Fibroblast of skin of abdomen (primary cell): ENCODE results near the gene PRR19. TPM values are rescaled to one million over a fixed set of nuclear protein-coding genes. Genes with fewer than 3 reads are reported as not detected.
"Not testable (repeated sequence)": the region's sequence is repeated elsewhere in the genome, so short reads cannot be mapped to it uniquely, and the experiment has no call there.

Experiments
- DNase-seq: peaks from one replicate; pipeline ENCODE4 v3.0.0-alpha.2; 2013
- polyA plus RNA-seq, 2 experiments: library from polyadenylated mRNA; unstranded; fragments of 120-200 nt; gene quantifications; one replicate each; pipeline ENCODE4 v1.2.1, GENCODE V29; 2013; ENCODE audit not compliant: insufficient read length in 2 of 2

PRR19 gene, protein sequence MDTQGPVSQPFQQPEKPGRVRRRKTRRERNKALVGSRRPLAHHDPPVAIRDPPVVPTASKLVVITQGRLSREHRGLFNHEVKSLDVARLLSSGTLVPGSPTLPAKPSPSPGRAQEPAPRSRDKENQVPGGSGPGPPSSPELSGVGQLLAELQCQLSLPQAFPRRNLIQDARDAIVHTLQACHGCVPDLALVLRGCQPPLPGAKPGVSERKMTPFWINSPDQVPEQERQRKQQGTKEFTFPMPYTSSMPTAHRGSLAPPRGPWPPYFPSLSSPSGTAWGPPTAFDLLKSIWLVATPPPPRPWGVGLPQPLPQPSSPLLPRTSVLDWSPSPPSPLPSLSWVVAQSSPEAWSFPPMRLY
- polyA plus RNA-seq (2013, experiment 1 of 2; ENCODE audit: insufficient read length): 1.2 TPM
- 1.4 TPM for polyA plus RNA-seq (2013, experiment 2 of 2; ENCODE audit: insufficient read length)

DNA sequence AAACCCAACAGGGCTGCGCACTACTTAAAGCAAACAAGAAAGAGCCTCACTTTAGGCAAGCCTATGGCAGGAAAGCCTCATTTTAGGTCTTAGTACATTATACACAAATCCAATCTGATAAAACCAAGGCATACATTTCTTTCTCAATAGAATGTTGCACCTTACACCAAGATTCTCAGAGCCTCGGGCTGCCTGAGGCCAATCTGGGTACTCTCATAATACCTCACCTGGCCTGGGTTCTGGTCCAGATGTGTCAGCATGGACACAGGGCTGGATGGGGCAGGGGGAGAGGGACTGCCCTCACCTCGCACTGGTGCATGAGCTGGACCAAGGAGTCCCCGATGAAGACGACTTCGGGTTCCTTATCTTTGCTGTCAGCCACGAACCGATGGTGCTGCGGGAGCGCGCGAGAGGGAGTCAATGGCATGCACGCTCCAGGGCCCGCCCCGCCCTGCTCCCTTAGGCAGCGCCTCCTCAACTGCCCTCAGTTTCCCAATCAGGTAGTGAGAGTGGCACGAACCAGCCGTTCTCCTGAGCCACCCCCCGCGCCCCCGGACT lies at the start of gene PRR19:
TSS of gene PRR19 (plus strand) at position 487 of the 558 bp plus-strand sequence. CDS start 7,453 bp downstream, outside the sequence.
- DNase-seq: no peak

DNA sequence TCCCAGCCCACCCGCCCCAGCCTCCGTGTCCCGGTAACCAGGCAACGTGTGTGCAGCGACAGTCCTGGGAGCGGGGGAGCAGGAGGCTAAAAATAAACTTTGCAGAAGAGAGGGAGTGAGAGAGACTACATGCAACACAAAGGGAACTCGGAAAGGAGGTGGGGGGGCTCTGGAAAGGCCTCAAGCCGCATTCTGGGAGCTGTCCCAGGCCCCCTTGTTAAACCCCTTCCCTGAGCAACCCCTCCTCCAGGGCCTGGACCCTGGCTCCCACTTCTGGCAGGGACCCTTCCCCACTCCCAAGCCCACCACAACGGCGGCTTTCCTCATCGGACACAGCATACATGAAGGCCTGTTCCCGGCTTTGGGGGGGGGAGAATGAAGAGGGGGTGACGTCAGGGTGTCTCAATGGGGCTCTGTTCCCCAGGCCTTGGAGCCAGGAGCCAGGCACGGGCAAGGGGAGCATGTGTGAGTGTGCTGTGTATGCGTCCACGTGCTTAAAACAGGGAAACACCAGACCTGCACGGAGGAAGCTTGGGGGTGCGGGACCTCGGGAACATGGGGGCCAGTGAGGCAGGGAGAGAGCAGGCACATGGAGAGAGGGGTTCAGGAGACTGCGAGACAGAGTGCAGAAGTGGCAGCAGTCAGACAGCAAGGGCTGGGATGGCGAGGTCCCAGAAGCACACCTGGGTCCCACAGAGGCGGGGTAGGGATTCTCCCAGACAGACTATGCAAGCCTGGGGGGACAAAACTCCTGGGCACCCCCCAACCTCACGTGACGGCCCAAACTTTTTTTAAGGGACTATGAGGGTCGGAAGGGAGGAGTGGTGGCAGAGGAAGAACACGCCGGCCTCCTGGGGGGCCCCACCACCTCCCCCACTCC lies 49.3 kb upstream of the PRR19 start:
- peak; percentile 51 for DNase-seq

DNA sequence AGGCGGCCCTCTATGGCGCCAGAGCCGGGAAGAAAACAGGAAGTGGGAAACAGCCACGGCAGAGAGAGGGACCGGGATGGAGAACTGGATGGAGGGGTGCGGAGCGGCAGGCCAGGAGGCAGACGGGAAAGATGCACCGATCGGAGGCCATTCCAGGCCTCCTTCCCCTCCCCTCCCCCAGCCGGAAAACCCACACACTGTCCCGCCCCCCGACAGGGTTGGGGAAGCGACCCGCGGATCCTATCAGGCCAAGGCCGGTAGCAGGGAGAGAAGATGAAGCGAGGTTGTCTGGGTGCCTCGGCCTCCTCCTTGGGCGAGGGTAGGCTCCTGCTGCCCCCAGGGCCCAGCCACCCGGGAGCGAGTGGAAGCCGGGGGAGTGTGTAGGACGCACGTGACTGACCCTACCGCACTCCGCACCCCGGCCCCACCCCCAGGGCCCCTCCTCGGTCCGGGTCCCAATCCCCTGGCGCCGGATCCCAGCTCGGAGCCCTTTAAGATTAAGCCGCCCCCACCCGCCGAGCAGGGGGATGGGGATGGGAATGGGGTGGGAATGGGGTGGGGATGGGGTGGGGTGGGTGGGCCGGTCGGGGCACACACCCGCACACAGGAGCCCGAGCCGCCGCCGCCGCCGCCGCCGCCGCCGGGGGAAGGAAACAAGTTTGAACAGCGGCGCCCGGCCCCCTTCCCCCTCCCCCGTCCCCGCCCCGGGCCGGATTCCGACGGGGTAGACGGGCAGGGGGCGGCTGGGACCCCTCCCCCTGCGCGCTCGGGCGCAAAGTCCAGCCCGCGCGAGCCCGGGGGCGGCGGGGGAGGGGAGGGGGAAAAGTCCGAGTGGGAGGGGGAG lies 48.5 kb upstream of the PRR19 start:
- peak; percentile 56 for DNase-seq

DNA sequence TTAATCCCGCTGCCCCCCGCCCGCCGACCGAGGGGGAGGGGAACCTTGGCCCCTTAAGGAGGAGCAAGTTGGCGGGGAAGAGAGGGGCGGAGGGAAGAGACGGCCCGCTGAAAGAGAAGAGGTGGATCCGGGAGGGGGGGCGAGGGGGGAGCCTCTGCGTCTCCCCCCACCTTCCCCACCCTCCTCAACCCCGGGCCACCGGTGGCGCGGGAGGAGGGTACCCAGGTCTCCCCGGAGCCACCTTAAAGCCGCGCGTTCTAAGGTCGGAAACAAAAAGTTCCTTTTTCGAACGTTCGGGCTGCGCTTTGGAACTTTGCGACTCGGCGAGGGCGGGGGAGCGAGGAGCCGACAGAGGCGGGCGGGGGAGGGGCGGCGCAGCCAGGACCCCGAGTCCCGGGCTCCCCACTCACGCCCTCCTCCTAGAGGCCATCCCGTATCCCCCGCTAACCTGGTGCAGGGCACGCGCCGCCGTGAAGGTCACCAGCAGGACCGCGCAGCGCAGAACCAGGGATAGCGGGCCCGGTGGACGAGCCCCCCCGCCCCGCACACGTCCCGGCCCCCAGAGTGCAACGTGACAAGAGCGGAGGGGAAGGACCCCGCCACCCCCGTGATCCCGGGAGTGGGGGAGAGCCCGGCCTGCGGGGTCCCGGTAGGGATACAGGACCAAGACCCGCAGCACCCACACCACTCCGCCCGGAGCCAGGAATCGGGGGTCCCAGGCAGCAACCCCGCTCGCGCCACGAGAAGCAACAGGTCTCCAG lies 47.7 kb upstream of the PRR19 start:
- peak; percentile 65 for DNase-seq

DNA sequence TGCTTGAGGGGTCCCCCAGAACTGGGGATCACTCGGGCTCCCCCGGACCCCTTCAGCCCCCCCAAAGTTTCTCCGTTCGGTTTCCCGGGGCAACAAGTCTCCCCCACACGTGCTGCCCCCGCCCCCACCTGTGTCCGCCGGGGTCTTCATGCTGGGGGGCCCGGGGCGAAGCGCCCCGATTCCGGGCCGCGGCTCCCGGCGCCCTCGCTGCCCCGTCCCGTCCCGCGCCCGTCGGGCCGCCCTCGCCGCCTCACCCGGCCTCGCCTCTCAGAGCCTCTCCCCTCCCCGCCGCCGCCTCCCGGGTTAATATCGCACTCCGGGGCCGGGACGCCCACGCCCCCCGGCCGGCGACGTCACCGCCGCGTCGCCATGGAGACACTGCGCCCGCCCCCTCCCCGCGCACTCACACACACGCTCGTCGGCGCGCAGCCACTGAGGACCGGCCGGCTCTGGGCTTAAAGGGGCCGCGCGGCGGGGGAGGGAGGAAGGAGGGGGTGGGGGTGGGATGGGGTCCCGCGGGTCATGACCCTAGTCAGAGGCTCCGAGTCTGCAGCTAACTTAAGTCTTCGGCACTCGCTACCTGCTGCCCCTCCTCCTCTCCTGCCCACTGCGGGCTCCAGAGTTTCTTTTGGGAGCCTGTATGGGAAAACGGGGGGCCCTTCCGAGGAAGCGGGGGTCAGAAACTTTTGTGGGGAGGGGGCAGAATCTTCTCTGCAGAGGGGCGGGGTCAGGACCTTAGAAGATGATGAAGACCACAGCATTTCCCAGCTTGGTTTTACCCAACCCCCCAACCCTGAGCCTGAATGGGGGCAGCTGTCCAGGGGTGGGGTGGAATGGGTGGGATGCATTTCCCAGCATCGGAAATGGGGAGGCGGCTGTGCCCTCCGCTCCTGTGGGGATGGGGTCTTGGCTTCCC lies 46.8 kb upstream of the PRR19 start, which contains the start of gene ERF:
TSS of gene ERF (minus strand) at position 279 of the 916 bp plus-strand sequence. CDS start at position 150, 129 bp downstream.
- peak; percentile 91 for DNase-seq

DNA sequence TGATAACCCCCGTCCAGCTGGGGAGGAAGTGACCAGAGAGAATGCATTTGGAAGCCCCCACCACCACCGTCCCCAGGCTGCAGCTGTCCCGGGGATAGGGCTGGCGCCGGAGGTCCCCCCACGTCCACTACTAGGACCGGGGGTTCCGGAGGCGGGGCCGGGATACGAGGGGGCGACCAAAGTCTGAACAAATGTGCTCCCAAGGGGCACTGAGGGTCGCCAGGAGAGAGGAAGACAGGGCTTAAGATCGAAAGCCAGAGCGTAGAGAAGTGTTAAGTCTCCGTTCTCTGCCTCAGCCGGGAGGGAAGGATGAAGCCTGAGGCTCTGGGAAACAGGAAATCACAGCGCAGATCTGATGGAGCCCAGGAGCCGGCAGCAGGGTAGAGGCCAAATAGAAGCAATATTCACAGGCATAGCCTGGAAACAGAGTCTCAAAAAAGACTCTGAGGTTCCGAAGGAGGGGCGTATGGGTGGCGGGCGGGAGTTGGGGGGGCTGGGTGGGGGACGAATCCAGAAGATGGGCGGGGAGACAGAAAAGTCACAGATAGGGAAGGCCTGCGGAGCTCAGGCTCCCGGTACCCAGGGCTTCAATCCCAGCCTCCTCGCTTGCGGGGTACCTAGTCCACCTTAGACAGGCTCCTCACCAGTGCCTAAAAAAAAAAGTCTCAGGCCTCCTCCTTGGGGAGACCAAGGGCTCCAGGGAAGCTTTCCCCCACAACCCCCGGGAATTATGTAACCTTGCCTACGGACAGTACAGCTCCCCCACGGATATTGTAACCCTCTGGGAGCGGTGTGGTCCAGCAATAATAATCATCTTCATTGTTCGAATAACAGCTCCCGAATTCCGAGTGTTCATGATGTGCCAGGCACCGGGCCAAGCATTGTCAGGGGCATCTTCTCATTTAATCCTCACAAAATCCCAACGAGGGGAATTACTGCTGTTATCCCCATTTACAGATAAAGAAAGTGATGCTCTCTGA lies 45.9 kb upstream of the PRR19 start:
- peak; percentile 50 for DNase-seq

DNA sequence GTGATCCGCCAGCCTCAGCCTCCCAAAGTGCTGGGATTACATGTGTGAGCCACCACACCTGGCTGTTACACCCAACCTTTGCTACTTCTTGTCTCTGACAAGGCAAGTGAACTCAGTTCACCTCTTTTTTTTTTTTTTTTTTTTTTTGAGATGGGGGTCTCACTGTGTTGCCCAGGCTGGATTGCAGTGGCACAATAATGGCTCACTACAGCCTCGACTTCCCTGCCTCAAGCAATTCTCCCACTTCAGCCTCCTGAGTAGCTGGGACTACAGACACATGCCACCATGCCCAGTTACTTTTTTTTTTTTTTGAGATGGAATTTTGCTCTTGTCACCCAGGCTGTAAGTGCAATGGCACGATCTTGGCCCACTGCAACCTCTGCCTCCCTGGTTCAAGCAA lies 44.1 kb upstream of the PRR19 start:
- not testable (repeated sequence) for DNase-seq

DNA sequence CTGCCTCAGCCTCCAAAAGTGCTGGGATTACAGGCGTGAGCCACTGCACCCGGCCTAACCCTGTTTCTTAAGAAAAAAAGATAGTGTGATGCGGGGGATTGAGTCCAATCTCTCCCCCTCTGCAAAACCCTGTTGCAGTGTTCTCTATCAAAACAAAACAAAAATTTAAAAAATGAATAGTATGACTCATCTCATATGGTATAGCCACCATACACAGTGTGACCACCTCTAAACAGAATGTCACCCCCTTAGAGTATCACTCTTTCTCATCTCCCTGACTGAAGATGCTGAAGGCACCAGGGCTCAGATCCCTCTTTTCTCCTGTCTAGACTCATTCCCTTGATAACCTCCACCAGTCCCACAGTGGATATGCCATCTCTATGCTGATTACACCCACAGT lies 40.2 kb upstream of the PRR19 start:
- DNase-seq: no peak

DNA sequence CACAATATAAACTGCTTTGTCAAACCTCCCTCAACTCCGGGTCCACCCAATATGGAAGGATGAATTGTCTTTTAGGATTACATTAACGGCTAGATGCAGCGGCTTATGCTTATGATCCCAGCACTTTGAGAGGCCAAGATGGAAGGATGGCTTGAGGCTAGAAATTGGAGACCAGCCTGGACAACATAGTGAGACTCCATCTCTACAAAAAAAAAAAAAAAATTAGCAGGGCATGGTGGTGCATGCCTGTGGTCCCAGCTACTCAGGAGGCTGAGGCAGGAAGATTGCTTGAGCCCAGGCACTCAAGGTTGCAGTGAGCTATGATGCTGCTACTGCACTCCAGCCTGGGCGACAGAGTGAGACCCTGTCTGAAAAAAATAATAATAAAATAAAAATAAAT lies 35.8 kb upstream of the PRR19 start:
- DNase-seq: not testable (repeated sequence)

DNA sequence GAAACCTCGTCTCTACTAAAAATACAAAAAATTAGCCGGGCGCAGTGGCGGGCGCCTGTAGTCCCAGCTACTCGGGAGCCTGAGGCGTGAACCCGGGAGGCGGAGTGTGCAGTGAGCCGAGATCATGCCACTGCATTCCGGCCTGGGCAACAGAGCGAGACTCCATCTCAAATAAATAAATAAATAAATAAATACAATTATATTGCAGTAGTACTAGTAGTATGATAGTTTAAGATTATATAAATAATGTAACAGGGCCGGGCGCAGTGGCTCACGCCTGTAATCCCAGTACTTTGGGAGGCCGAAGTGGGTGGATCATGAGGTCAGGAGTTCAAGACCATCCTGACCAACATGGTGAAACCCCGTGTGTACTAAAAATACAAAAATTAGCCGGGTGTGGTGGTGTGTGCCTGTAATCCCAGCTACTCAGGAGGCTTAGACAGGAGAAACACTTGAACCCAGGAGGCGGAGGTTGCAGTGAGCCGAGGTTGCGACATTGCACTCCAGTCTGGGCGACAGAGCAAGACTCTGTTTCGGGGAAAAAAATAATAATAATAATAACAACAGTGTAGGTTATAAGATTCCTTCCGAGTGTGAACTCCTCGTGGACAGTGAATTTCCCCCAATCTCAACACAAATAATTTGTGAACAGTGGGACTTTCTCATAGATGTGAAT lies 34.9 kb upstream of the PRR19 start:
- not testable (repeated sequence) for DNase-seq

DNA sequence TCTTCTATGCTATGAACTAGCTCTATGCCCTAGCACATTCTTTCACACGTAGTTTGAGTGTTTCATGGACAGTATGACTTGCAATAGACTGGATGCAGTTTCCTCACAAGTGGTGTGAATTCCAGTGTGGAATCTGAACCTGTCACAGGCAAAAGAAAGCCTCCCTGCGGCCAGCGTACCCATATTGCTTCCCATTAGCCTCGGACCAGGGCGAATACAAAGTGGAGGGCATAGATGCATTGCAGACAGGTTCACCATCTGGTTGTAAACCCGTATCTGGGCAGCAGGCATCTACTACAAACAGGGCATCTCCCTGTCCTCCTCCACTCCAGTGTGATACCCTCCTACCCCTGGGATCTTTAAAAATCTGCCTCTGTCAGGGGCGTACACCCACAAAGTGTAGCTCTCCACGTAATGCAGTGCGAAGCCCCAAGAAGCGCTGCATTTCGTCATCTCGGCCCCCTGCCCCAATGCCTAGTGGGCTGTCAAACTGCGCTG lies 34.2 kb upstream of the PRR19 start:
- no peak for DNase-seq

DNA sequence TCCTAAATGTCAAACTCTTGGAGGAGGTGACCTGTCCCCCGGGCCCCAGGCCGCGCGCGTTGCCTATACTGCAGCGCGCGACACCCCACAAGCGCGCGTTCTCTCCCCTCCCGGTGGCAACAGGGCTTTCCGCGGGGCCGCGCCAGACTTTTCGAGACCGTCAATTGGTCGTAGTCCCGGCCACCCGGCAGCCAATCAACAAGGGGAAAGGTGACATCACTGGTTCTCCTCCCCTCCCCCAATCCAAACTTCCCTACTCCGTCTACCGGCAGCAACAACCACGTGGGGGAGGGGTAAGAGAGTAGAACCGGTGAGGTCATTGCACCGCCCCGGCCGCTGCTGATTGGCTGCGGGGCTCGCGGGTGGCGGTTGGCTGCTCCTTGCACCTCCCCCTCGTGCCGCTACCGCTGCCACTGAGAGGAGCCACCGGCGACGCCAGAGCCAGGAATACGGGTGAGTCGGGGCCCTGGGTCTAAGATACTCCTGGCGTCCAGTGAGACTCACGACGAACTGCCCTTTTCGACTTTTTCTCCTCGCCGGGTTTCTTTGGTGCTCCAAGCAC lies 33.7 kb upstream of the PRR19 start:
- peak; percentile 99 for DNase-seq

DNA sequence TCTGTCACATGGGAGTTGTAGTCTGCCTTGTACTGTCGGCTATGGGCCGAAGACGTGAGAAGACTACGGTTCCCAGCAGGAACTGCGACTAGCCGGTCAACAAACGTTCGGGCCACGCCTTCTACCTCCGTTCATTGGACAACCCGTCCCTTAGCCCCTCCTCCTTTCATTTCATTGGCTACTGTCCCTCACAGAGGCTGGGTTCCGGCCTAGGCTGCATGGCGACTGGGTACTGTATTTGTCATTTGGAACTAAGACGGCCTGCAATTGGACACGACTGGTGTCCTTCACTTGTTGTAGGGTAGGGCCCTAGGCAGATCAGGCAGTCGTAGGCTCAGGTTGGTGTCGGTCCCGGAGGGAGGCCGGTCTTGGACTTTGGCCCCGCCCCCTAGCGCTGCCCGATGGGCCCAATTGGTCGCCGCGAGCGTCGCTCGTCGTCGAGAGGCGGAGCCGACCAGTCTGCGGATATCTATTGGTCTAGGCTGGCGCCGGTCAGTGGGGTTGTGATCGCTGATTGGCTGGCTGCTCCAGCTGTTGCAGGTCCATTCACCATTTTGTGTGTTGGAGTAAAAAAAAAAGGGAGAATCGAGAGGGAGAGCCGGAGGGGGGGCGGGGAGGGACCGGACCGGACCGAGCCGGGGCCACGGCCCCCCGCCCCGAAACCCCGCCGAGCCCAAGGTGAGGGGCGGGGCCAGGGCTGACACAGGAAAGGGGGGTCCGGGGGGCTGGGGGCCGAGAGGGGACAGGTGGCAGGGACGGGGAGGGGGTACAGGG lies 33.0 kb upstream of the PRR19 start, which contains the start of gene CIC:
TSS of gene CIC (plus strand) at position 549 of the 774 bp plus-strand sequence. CDS start 2,532 bp downstream, outside the sequence.
- DNase-seq: peak; percentile 100

DNA sequence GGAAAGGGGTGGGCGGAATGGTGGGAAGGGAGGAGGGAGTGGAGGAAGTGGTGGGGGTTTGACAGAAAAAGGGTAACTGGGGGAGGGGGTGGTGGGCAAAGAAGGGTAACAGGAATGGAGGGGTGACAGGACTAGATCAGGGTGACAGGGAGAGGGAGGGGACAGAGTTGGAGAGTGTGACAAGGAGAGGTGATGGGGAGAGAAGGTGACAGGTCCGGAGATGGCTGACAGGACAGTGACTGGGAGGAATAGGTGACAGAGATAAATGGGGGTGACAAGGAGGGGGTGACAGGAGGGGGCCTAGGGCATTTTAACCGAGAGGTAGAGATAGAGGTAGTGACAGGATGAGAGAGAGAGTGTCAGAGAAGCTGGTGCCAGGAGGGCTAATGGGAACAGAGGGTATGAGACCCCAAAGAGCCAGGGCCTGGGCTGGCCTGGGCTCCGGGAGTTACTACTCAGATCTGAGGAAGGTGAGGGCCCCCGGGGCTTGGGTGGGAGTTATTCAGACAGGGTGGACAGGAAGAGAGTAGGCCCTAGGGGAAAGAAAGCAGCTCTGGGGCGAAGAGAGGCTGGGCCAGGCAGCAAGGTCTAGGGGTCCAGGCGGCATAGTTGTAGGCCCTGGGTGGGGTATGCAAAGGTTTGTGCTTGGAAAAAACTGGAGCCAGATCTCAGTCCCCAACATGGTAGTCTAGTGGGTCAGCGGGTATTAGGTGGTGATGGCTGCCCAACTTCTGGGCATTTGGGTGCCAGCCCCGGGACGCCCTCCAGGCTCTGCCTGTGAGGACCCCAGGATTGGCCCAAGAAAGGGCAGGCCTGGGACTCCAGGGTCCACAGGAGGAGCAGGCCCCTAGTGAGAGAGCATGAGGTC lies 32.2 kb upstream of the PRR19 start:
- DNase-seq: no peak

DNA sequence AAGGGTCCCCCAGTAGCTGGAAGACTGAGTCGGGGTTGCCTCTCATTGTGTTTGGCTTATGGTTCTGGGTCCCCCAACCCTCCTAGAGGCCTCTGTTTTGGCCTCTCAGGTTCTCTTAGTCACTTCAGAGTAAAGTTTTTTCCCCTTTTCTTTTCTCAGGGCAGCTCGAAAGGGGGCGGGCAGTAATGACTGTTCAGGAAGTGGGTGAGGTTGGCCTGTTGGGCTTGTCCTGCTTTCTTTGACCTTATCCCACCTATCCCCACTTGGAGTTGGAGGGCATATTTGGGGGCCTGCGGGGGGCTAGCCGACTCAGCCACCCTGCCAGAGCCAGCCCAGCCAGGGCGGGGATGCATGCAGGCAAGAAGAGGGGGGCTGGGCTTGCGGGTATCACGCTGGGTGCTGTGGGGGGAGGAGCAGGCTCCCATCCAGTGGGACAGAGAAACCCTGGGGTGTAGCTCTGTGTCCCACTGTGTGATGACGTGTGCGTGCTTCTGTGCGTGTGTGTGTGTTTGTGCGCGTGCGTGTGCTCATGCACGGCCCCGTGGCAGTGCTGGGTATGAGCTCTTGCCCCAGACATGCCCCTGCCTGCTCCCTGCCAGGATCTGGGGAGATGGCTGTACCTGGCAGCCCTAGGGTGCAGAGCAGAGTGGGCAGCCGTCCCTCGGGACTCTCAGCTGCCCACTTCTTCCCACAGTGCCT lies 31.4 kb upstream of the PRR19 start:
- DNase-seq: peak; percentile 55
